Lower leg skin (tissue), 3 donors: ENCODE measurements around the gene CDC42EP5.
"Not testable (repeated sequence)": the region's sequence is repeated elsewhere in the genome, so short reads cannot be mapped to it uniquely, and the experiment has no call there.

Experiments
- POLR2A ChIP-seq, 2 donors: fragments of 450-650 bp; IDR thresholded peaks; one replicate each; pipeline ENCODE4 v1.6.1; 2016 to 2017; ENCODE audit warnings: antibody characterized with exemption in 2 of 2, mild to moderate bottlenecking in 1 of 2, moderate library complexity in 1 of 2
- TF ChIP-seq, protein P1 (sequence below), 3 donors: fragments of 450-650 bp; IDR thresholded peaks; one replicate each; pipeline ENCODE4 v1.5.1; 2016; ENCODE audit warnings: antibody characterized with exemption in 3 of 3, mild to moderate bottlenecking in 3 of 3, moderate library complexity in 2 of 3

GRCh38 chr19:54509200-54509940 lies 36.3 kb upstream of the CDC42EP5 start:
- TF ChIP-seq, protein P1, sequence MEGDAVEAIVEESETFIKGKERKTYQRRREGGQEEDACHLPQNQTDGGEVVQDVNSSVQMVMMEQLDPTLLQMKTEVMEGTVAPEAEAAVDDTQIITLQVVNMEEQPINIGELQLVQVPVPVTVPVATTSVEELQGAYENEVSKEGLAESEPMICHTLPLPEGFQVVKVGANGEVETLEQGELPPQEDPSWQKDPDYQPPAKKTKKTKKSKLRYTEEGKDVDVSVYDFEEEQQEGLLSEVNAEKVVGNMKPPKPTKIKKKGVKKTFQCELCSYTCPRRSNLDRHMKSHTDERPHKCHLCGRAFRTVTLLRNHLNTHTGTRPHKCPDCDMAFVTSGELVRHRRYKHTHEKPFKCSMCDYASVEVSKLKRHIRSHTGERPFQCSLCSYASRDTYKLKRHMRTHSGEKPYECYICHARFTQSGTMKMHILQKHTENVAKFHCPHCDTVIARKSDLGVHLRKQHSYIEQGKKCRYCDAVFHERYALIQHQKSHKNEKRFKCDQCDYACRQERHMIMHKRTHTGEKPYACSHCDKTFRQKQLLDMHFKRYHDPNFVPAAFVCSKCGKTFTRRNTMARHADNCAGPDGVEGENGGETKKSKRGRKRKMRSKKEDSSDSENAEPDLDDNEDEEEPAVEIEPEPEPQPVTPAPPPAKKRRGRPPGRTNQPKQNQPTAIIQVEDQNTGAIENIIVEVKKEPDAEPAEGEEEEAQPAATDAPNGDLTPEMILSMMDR (IDR thresholded peaks at IDR 0.05), result not testable (repeated sequence)
- TF ChIP-seq POLR2A (IDR thresholded peaks at IDR 0.05), result not testable (repeated sequence)
